ENCODE results near the gene CSTPP1.

CSTPP1 gene

GRCh38 chr11:46936138-46937110, at the start of gene CSTPP1:
Gene CSTPP1 (plus strand): TSS chr11:46936761. CDS start chr11:46936806, 45 bp downstream.
- TF ChIP-seq JUND (IDR thresholded peaks at IDR 0.05; ENCODE audit: low read depth) = no peak
- in situ Hi-C loops (cut with HindIII; ENCODE audit: low pct_unique_long_range_greater_than_20kb, low sequenced_read_pairs) = no loop called here

GRCh38 chr11:46888636-46889035, 47.9 kb upstream of the CSTPP1 start:
- no peak for DNase-seq (ENCODE audit: low read depth in 1 of 2, low spot score in 1 of 2)
- in situ Hi-C loops (cut with HindIII; ENCODE audit: low pct_unique_long_range_greater_than_20kb, low sequenced_read_pairs) = no loop called here
- TF ChIP-seq JUND (IDR thresholded peaks at IDR 0.05; ENCODE audit: low read depth) = no peak

More at GRCh38 chr11:46936138-46937110, at the start of gene CSTPP1:
- DNase-seq (ENCODE audit: low read depth in 1 of 2, low spot score in 1 of 2) = peak; percentile 97

GRCh38 chr11:46889251-46889650, 47.3 kb upstream of the CSTPP1 start:
- DNase-seq (ENCODE audit: low read depth in 1 of 2, low spot score in 1 of 2) = no peak
- no peak for TF ChIP-seq JUND (IDR thresholded peaks at IDR 0.05; ENCODE audit: low read depth)
- in situ Hi-C loops (cut with HindIII; ENCODE audit: low pct_unique_long_range_greater_than_20kb, low sequenced_read_pairs) = no loop called here

- DNase-seq (ENCODE audit: low read depth in 1 of 2, low spot score in 1 of 2) = peak; percentile 75 to 87
- in situ Hi-C loops (cut with HindIII; ENCODE audit: low pct_unique_long_range_greater_than_20kb, low sequenced_read_pairs) = no loop called here
- TF ChIP-seq JUND (IDR thresholded peaks at IDR 0.05; ENCODE audit: low read depth) = no peak
These were observed 46.7 kb upstream of the CSTPP1 start for GRCh38 chr11:46889689-46890475.

GRCh38 chr11:46890665-46891064, 45.9 kb upstream of the CSTPP1 start:
- no peak for DNase-seq (ENCODE audit: low read depth in 1 of 2, low spot score in 1 of 2)
- no peak for TF ChIP-seq JUND (IDR thresholded peaks at IDR 0.05; ENCODE audit: low read depth)

GRCh38 chr11:46892109-46892508, 44.5 kb upstream of the CSTPP1 start:
- in situ Hi-C loops (cut with HindIII; ENCODE audit: low pct_unique_long_range_greater_than_20kb, low sequenced_read_pairs) = no loop called here
- TF ChIP-seq JUND (IDR thresholded peaks at IDR 0.05; ENCODE audit: low read depth) = no peak
- DNase-seq (ENCODE audit: low read depth in 1 of 2, low spot score in 1 of 2) = no peak

More at GRCh38 chr11:46890665-46891064, 45.9 kb upstream of the CSTPP1 start:
- in situ Hi-C loops (cut with HindIII; ENCODE audit: low pct_unique_long_range_greater_than_20kb, low sequenced_read_pairs) = no loop called here

GRCh38 chr11:46892838-46893237, 43.7 kb upstream of the CSTPP1 start:
- no peak for DNase-seq (ENCODE audit: low read depth in 1 of 2, low spot score in 1 of 2)
- in situ Hi-C loops (cut with HindIII; ENCODE audit: low pct_unique_long_range_greater_than_20kb, low sequenced_read_pairs) = no loop called here
- TF ChIP-seq JUND (IDR thresholded peaks at IDR 0.05; ENCODE audit: low read depth) = no peak

GRCh38 chr11:46894506-46894905, 42.1 kb upstream of the CSTPP1 start:
- no peak for TF ChIP-seq JUND (IDR thresholded peaks at IDR 0.05; ENCODE audit: low read depth)
- in situ Hi-C loops (cut with HindIII; ENCODE audit: low pct_unique_long_range_greater_than_20kb, low sequenced_read_pairs) = no loop called here
- DNase-seq (ENCODE audit: low read depth in 1 of 2, low spot score in 1 of 2) = no peak

GRCh38 chr11:46894961-46895360, 41.6 kb upstream of the CSTPP1 start:
- in situ Hi-C loops (cut with HindIII; ENCODE audit: low pct_unique_long_range_greater_than_20kb, low sequenced_read_pairs) = no loop called here
- DNase-seq (ENCODE audit: low read depth in 1 of 2, low spot score in 1 of 2) = no peak
- no peak for TF ChIP-seq JUND (IDR thresholded peaks at IDR 0.05; ENCODE audit: low read depth)

GRCh38 chr11:46895821-46896220, 40.7 kb upstream of the CSTPP1 start:
- no peak for TF ChIP-seq JUND (IDR thresholded peaks at IDR 0.05; ENCODE audit: low read depth)
- DNase-seq (ENCODE audit: low read depth in 1 of 2, low spot score in 1 of 2) = peak in 1 of 2 experiments; percentile 41
- in situ Hi-C loops (cut with HindIII; ENCODE audit: low pct_unique_long_range_greater_than_20kb, low sequenced_read_pairs) = no loop called here

- in situ Hi-C loops (cut with HindIII; ENCODE audit: low pct_unique_long_range_greater_than_20kb, low sequenced_read_pairs) = no loop called here
- TF ChIP-seq JUND (IDR thresholded peaks at IDR 0.05; ENCODE audit: low read depth) = no peak
- peak; percentile 57 to 87 for DNase-seq (ENCODE audit: low read depth in 1 of 2, low spot score in 1 of 2)
These were observed 39.7 kb upstream of the CSTPP1 start for GRCh38 chr11:46896719-46897406.

GRCh38 chr11:46898396-46899095, 38.0 kb upstream of the CSTPP1 start:
- in situ Hi-C loops (cut with HindIII; ENCODE audit: low pct_unique_long_range_greater_than_20kb, low sequenced_read_pairs) = no loop called here
- peak; percentile 88 to 92 for DNase-seq (ENCODE audit: low read depth in 1 of 2, low spot score in 1 of 2)
- TF ChIP-seq JUND (IDR thresholded peaks at IDR 0.05; ENCODE audit: low read depth) = no peak

Data from T47D (cell line).